Islet of Langerhans (tissue), 1 donor: ENCODE measurements around the gene OR11H7.
"Not testable (repeated sequence)": the region's sequence is repeated elsewhere in the genome, so short reads cannot be mapped to it uniquely, and the experiment has no call there.

Source experiments
- FAIRE-seq: peaks from one replicate; lab custom pipeline; 2011; peaks lifted over from hg19 to GRCh38; lab: Jason Lieb, UNC

Gene OR11H7

DNA sequence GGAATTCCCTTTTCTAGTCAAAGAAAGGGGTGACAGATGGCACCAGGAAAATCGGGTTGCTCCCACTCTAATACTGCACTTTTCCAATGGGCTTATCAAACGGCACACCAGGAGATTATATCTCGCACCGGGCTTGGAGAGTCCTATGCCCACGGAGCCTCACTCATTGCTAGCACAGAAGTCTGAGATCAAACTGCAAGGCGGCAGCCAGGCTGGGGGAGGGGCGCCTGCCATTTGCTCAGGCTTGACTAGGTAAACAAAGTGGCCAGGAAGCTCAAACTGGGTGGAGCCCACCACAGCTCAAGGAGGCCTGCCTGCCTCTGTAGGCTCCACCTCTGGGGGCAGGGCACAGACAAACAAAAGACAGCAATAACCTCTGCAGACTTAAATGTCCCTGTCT, 51.5 kb downstream of the OR11H7 start:
- not testable (repeated sequence) for FAIRE-seq
